ENCODE results near the gene MICB.
"Not testable (repeated sequence)": the region's sequence is repeated elsewhere in the genome, so short reads cannot be mapped to it uniquely, and the experiment has no call there.

Gene MICB

DNA sequence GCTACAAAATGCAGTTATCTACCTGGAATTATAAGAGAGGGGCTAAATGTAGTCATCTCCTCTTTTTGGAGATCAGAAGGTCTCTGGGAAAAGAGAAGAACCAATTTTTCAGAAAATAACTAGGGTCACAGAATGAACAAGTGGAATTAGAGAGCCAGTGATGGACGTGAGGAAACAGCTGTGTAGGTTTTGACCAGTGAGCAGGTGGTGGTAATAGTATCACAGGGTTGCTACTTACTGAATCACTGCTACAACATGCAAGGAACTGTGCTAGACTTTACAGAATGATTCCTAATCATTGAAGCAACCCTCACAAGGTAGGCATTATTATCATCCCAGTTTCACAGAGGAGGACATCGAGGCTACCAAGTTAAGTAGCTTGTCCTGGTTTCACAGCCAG lies 46.7 kb downstream of the MICB start:
- peaks cover 20% of the 10 kb centered on the region for H3K4me1 ChIP-seq (ENCODE audit: control insufficient read depth, insufficient read depth, low read length)
- peaks cover 27% of the 10 kb centered on the region for H3K36me3 ChIP-seq (ENCODE audit: control insufficient read depth, insufficient read depth, low read length)
- no peaks in the 10 kb centered on the region for H3K9me3 ChIP-seq (ENCODE audit: control insufficient read depth, insufficient read depth, low read length)
- H3K4me3 ChIP-seq (ENCODE audit: low read depth, low read length): no peak overlapping the region
- H3K27me3 ChIP-seq (ENCODE audit: control insufficient read depth, insufficient read depth, low read length): no peaks in the 10 kb centered on the region
- H3K9ac ChIP-seq (ENCODE audit: low read depth, low read length): no peak overlapping the region
- H3K27ac ChIP-seq (ENCODE audit: low read depth, low read length): no peak overlapping the region

DNA sequence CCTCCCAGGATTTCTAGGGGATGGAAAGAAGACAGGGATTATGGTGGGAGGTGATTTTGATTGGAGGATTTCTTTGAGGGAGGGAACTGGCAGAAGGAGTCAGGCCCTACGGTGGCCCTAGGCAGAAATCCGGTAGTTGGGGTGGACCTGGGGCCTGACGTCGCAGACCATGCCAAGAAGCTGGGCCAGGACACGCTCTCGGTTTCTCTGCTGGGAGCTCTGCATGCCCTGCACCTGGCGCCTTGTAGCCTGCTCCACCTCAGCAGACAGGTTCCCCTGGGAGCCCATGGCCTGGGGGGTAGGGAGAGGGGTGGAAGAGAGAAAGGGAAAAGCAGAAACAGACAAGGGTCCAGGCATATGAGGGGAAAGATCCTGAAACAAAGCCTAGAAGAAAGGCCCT lies 47.3 kb downstream of the MICB start:
- Histone ChIP-seq H3K4me3 (ENCODE audit: low read depth, low read length) (no peak overlapping the region; the same call in 1 of the 2 replicates), H3K4me1 (ENCODE audit: control insufficient read depth, insufficient read depth, low read length) (peaks cover 14% of the 10 kb centered on the region), H3K27me3 (ENCODE audit: control insufficient read depth, insufficient read depth, low read length) (no peaks in the 10 kb centered on the region), H3K9ac (ENCODE audit: low read depth, low read length) (no peak overlapping the region), H3K36me3 (ENCODE audit: control insufficient read depth, insufficient read depth, low read length) (peaks cover 25% of the 10 kb centered on the region), H3K27ac (ENCODE audit: low read depth, low read length) (no peak overlapping the region), H3K9me3 (ENCODE audit: control insufficient read depth, insufficient read depth, low read length) (no peaks in the 10 kb centered on the region)

DNA sequence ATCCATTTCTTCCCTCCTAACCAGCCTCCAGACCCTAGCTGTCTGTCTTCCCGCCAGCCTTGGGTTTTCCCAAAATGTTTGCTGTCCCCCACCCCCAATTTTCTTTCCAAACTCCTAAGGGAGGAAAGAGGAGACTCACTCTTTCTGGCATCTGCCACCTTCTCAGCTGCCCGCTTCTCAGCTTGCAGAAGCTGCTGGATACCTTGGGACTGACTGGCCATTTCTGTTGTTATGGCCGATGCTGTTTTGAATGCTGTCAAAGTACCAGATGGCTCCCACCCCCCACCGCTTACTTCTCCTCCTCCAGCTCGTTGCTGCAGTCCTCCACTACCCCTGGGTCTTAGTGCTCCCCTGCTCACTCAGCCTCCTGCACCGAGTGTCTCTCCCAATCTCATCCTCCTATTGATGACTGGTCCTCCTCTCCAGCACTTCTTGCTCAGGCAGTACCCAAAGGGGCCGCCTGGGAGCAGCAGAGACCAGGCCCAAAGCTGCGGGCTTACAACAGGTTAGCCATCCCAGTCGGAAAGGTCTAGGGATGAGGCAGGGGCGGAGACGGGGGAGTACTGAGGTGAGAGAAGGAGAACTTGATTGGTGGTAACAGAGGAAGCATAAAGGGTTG lies 48.5 kb downstream of the MICB start, which contains the start of gene ATP6V1G2:
TSS of gene ATP6V1G2 (minus strand) at position 270 of the 619 bp plus-strand sequence. CDS start at position 221, 49 bp downstream.
- H3K9me3 ChIP-seq (ENCODE audit: control insufficient read depth, insufficient read depth, low read length): no peaks in the 10 kb centered on the region
- H3K27me3 ChIP-seq (ENCODE audit: control insufficient read depth, insufficient read depth, low read length): no peaks in the 10 kb centered on the region
- peak within 1 kb of the TSS; percentile 67 for H3K27ac ChIP-seq (ENCODE audit: low read depth, low read length)
- H3K9ac ChIP-seq (ENCODE audit: low read depth, low read length): peak within 1 kb of the TSS; percentile 65
- H3K4me1 ChIP-seq (ENCODE audit: control insufficient read depth, insufficient read depth, low read length): peaks cover 12% of the 10 kb centered on the region; the same call in 1 of the 2 replicates
- peak within 1 kb of the TSS; percentile 76 for H3K4me3 ChIP-seq (ENCODE audit: low read depth, low read length)
- H3K36me3 ChIP-seq (ENCODE audit: control insufficient read depth, insufficient read depth, low read length): peaks cover 27% of the 10 kb centered on the region

DNA sequence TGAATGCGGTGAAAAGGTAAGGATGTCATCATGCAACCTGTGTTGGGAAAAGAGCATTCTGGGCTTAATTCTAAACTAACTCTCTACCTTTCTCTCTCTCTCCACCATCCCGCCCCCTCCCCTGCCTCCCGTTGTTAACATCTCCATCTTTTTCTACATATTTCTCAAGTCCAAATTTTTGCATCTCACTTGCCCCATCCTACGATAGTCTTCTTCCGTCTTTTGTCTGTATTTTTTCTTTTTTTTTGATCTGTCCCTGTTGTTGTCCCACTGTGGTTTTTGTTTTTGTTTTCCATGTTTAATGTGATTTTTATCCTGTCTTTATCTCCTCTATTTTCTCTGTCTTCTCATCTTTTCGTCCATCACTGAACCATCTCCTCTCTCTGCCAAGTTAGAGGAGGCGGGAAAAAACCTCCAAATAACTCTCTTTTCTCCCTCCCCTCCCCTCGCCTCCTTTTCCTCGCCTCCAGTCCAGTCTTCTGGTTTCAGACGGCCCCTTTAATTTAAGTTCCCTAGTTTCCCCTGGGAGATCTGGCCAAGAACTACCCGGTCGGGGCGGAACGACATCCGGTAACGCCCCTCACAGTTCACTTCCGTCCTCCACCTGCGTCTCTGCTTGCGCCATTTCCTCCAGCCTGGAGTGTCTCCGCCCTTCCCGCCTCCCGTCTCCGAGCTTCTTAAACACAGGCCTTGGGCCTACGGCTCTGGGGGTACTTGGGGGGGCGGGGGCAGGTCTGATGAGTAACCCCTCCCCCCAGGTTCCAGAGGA lies 49.2 kb downstream of the MICB start, which contains the start of gene NFKBIL1:
TSS of gene NFKBIL1 (plus strand) at position 651 of the 769 bp plus-strand sequence. CDS start at position 738, 87 bp downstream.
- Histone ChIP-seq H3K36me3 (ENCODE audit: control insufficient read depth, insufficient read depth, low read length) (peaks cover 27% of the 10 kb centered on the region), H3K4me1 (ENCODE audit: control insufficient read depth, insufficient read depth, low read length) (peaks cover 12% of the 10 kb centered on the region; the same call in 1 of the 2 replicates), H3K9ac (ENCODE audit: low read depth, low read length) (peak within 1 kb of the TSS; percentile 65), H3K27ac (ENCODE audit: low read depth, low read length) (peak within 1 kb of the TSS; percentile 67), H3K4me3 (ENCODE audit: low read depth, low read length) (peak within 1 kb of the TSS; percentile 76), H3K9me3 (ENCODE audit: control insufficient read depth, insufficient read depth, low read length) (no peaks in the 10 kb centered on the region), H3K27me3 (ENCODE audit: control insufficient read depth, insufficient read depth, low read length) (no peaks in the 10 kb centered on the region)

DNA sequence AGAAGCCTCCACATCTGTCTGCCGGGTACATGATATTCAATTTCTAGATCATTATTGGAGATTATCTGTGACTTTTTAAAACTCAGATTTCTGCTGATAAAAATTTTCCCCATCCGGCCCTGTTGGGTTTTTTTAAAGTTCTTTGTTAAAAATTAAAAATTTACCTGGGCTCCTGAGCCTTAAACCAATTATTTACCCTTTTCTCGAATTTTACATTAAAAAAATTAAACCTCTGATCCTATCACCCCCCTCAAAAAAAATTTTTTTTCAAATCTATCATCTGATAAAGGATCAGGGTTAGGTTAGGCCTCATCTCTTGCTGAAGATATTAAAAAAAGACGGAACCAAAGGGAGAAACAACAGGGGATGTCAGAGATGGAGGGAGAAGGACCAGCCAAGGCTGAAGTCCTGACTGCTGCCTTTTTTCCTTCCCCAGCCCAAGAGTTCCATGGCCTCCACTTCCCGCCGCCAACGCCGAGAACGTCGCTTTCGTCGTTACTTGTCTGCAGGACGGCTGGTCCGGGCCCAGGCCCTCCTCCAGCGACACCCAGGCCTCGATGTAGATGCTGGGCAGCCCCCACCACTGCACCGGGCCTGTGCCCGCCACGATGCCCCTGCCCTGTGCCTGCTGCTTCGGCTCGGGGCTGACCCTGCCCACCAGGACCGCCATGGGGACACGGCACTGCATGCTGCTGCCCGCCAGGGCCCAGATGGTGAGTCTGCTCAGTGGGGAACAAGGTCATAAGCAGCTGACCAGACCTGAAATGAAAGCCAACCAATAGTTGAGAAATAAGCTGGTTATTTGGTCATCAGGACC lies 50.0 kb downstream of the MICB start:
- Histone ChIP-seq H3K9me3 (ENCODE audit: control insufficient read depth, insufficient read depth, low read length) (no peaks in the 10 kb centered on the region), H3K9ac (ENCODE audit: low read depth, low read length) (no peak overlapping the region; the same call in 1 of the 2 replicates), H3K4me1 (ENCODE audit: control insufficient read depth, insufficient read depth, low read length) (peaks cover 11% of the 10 kb centered on the region; the same call in 1 of the 2 replicates), H3K27ac (ENCODE audit: low read depth, low read length) (peak overlapping the region; percentile 67), H3K4me3 (ENCODE audit: low read depth, low read length) (peak overlapping the region; percentile 76), H3K36me3 (ENCODE audit: control insufficient read depth, insufficient read depth, low read length) (peaks cover 27% of the 10 kb centered on the region), H3K27me3 (ENCODE audit: control insufficient read depth, insufficient read depth, low read length) (no peaks in the 10 kb centered on the region)

DNA sequence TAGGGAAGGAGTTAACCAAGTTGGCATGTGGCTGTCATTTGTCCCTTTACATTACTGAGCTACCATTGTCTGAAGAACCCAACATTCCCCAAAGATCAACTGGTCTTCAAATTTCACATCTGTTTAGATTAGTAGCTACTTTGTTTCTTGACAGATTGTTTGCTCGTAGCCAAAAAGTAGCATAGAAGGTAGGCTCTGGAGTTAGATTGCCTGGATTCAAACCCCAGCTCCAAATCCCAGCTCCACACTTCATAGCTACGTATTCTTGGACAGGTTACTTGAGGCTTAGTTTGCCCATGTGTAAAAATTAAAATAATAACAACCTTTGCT lies 50.6 kb downstream of the MICB start:
- H3K4me1 ChIP-seq (ENCODE audit: control insufficient read depth, insufficient read depth, low read length): peaks cover 7% of the 10 kb centered on the region; the same call in 1 of the 2 replicates
- H3K4me3 ChIP-seq (ENCODE audit: low read depth, low read length): no peak overlapping the region
- no peak overlapping the region for H3K9ac ChIP-seq (ENCODE audit: low read depth, low read length)
- H3K9me3 ChIP-seq (ENCODE audit: control insufficient read depth, insufficient read depth, low read length): no peaks in the 10 kb centered on the region
- H3K27me3 ChIP-seq (ENCODE audit: control insufficient read depth, insufficient read depth, low read length): no peaks in the 10 kb centered on the region
- peaks cover 31% of the 10 kb centered on the region for H3K36me3 ChIP-seq (ENCODE audit: control insufficient read depth, insufficient read depth, low read length)
- H3K27ac ChIP-seq (ENCODE audit: low read depth, low read length): no peak overlapping the region

DNA sequence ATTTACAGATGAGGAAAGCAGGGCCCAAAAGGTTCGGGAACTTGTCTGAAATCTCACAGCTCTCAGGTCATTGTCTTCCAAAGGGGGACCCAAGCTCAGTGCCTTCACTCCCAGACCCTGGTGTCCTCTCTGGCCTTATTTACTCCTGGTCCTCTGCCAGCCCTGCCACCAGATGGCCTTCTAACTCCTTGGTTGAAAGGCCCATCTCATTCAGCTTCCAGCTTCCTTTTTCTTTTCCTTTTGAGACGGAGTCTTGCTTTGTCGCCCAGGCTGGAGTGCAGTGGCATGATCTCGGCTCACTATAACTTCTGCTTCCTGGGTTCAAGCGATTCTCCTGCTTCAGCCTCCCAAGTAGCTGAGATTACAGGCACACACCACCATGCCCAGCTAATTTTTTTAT lies 53.4 kb downstream of the MICB start:
- not testable (repeated sequence) for H3K4me1 ChIP-seq (ENCODE audit: control insufficient read depth, insufficient read depth, low read length); H3K27ac ChIP-seq (ENCODE audit: low read depth, low read length); H3K27me3 ChIP-seq (ENCODE audit: control insufficient read depth, insufficient read depth, low read length); H3K4me3 ChIP-seq (ENCODE audit: low read depth, low read length); H3K9ac ChIP-seq (ENCODE audit: low read depth, low read length); H3K9me3 ChIP-seq (ENCODE audit: control insufficient read depth, insufficient read depth, low read length)
- H3K36me3 ChIP-seq (ENCODE audit: control insufficient read depth, insufficient read depth, low read length): peaks cover 36% of the 10 kb centered on the region

DNA sequence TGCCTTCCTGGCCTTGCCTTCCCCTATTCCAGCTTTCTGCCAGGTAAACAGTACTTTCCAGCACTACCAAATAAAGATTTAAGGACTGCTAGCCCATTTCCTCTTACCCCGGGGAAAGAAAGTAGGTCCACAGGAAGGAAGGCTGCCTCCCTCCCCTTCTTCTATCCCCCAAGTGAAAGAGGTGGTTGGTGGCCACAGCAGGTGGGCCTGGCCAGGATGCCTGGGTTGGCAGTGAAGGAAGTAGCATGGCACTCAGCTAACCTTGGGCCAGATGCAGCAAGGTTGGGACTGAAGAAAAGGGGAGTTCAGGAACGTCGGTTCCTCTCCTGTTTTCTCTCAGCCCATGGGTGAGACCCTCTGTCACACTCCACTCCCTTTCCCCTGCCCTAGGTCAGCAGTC lies 58.4 kb downstream of the MICB start:
- Histone ChIP-seq H3K4me3 (ENCODE audit: low read depth, low read length) (no peak overlapping the region), H3K27ac (ENCODE audit: low read depth, low read length) (no peak overlapping the region), H3K36me3 (ENCODE audit: control insufficient read depth, insufficient read depth, low read length) (peaks cover 40% of the 10 kb centered on the region), H3K4me1 (ENCODE audit: control insufficient read depth, insufficient read depth, low read length) (no peaks in the 10 kb centered on the region), H3K27me3 (ENCODE audit: control insufficient read depth, insufficient read depth, low read length) (no peaks in the 10 kb centered on the region), H3K9ac (ENCODE audit: low read depth, low read length) (no peak overlapping the region), H3K9me3 (ENCODE audit: control insufficient read depth, insufficient read depth, low read length) (no peaks in the 10 kb centered on the region)

DNA sequence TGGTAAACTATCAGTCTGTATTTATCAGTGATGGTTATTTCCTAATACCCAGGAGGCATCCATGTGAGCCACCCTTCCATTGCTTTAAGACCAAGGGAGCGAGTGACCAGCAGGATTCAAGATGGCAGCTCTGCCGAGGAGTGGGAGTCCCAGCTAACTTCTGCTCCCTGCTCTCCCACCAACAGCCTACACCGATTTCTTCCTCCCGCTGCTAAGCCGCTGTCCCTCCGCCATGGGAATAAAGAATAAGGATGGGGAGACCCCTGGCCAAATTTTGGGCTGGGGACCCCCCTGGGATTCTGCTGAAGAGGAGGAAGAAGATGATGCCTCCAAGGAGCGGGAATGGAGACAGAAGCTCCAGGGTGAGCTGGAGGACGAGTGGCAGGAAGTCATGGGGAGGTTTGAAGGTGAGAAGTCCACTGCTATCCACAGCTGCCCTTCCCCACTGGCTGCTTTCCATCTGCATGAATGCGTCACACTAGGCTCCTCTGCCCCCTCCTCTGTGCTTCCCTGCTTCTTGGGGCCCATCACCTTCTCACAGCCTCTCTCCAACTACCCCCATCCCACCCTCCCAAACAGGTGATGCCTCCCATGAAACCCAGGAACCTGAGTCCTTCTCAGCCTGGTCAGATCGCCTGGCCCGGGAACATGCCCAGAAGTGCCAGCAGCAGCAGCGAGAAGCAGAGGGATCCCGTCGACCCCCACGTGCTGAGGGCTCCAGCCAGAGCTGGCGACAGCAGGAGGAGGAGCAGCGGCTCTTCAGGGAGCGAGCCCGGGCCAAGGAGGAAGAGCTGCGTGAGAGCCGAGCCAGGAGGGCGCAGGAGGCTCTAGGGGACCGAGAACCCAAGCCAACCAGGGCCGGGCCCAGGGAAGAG lies 59.7 kb downstream of the MICB start:
- H3K9me3 ChIP-seq (ENCODE audit: control insufficient read depth, insufficient read depth, low read length): no peaks in the 10 kb centered on the region
- no peak overlapping the region for H3K9ac ChIP-seq (ENCODE audit: low read depth, low read length)
- H3K27ac ChIP-seq (ENCODE audit: low read depth, low read length): no peak overlapping the region
- no peaks in the 10 kb centered on the region for H3K27me3 ChIP-seq (ENCODE audit: control insufficient read depth, insufficient read depth, low read length)
- no peak overlapping the region for H3K4me3 ChIP-seq (ENCODE audit: low read depth, low read length)
- H3K4me1 ChIP-seq (ENCODE audit: control insufficient read depth, insufficient read depth, low read length): no peaks in the 10 kb centered on the region
- peaks cover 40% of the 10 kb centered on the region for H3K36me3 ChIP-seq (ENCODE audit: control insufficient read depth, insufficient read depth, low read length)

DNA sequence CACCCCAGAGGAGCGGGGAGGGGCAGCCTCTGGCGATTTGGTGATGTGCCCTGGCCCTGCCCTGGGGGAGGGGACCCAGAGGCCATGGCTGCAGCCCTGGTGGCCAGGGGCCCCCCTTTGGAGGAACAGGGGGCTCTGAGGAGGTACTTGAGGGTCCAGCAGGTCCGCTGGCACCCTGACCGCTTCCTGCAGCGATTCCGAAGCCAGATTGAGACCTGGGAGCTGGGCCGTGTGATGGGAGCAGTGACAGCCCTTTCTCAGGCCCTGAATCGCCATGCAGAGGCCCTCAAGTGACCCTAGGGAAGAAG lies 60.3 kb downstream of the MICB start:
- no peaks in the 10 kb centered on the region for H3K4me1 ChIP-seq (ENCODE audit: control insufficient read depth, insufficient read depth, low read length)
- no peak overlapping the region for H3K4me3 ChIP-seq (ENCODE audit: low read depth, low read length)
- H3K27ac ChIP-seq (ENCODE audit: low read depth, low read length): no peak overlapping the region

More for the DNA sequence above, 60.3 kb downstream of the MICB start:
- no peak overlapping the region for H3K9ac ChIP-seq (ENCODE audit: low read depth, low read length)
- no peaks in the 10 kb centered on the region for H3K27me3 ChIP-seq (ENCODE audit: control insufficient read depth, insufficient read depth, low read length)
- peaks cover 36% of the 10 kb centered on the region for H3K36me3 ChIP-seq (ENCODE audit: control insufficient read depth, insufficient read depth, low read length)
- no peaks in the 10 kb centered on the region for H3K9me3 ChIP-seq (ENCODE audit: control insufficient read depth, insufficient read depth, low read length)
